GM13976 (cell line): ENCODE results near the gene CDCA4.

Experiments
- DNase-seq: peaks from one replicate; pipeline ENCODE4 v3.0.0; 2012; ENCODE audit warnings: low spot score
- CTCF ChIP-seq: IDR thresholded peaks from 2 replicates; pipeline ENCODE4 v1.5.1; 2012; ENCODE audit warnings: borderline replicate concordance, mild to moderate bottlenecking; ENCODE audit not compliant: insufficient read depth; ENCODE audit errors: extremely low read depth, missing control alignments, control extremely low read depth
- in situ Hi-C: fragments of 300-500 bp; cut with MboI; formaldehyde crosslinking; loops from one replicate; pipeline ENCODE4 v1.12.0; 2022; ENCODE audit warnings: low sequenced_read_pairs, mixed read lengths, inconsistent platforms; ENCODE audit not compliant: unreplicated experiment

CDCA4 gene

DNA sequence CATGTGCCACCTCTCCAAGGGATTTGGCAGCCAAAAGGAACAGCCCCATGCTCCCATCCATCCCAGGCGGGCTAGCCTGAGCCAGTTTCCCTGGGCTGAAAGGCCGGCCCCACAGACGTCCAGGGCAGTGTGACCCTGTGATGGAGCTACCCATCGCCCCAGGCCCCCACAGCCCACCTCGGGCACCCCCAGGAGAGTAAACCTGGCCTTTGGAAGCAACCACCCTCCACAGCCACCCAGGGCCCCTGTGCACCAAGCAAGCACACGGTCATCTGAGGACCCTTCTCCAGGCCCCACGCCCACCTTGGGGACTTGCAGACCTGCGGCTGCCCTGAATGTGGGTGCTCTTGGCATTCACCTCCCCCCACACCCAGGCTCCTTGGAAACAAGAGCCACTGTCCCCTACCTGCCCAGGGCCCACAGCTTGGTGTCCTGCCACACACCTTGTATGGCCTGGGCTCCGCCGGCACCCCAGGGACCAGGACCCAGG lies 51.1 kb downstream of the CDCA4 start:
- TF ChIP-seq CTCF, result no peak
- in situ Hi-C loops, result no loop called here

DNA sequence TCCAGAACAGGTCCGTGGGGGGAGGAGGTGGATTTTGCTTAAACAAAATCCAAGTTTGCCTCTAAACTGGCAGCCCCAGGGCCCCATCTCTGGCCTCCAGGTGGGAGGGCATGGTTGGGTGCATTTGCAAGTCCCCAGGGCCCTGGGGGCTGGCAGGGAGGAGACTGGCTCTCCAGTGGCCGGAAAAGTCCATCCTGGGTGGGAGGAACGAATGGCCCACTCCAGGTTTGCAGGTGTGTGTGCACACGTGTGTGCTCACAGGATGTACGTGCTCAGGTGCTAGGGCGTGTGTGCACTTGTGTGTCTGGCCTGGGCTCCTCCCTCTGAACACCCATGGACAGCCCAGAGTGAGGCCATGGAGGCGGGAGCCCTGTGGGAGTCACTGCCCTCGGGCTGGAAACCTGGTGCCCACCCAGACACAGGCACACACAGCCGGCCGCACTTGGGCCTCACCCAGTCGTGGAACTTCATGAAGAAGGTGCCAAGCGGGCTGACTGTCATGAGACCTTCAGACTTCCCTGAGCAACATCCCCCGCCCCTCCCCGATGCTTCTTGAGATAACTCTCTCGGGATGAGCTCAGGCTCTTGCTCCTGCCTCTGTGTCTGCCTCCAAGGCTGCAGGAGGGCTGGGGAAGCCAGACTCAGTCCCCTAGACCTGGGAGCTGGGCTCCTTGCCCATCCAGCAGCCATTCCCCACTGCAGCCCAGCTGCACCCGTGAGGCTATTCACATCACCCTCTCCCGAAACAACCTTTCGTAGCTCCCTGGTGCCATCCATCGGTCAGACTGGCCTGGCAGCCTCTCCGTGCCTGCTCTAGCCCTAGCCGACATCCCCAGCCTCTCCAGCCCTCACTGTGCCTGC lies 52.1 kb downstream of the CDCA4 start:
- DNase-seq, result no peak
- TF ChIP-seq CTCF, result no peak
- in situ Hi-C loops, result no loop called here

More for the DNA sequence above, 51.1 kb downstream of the CDCA4 start:
- no peak for DNase-seq

- no peak for DNase-seq
- no peak for TF ChIP-seq CTCF
- in situ Hi-C loops, result no loop called here
Observed at GRCh38 chr14:104968153-104968527, 52.7 kb downstream of the CDCA4 start.

GRCh38 chr14:104967386-104968152 lies 53.3 kb downstream of the CDCA4 start:
- no peak for DNase-seq

GRCh38 chr14:104966981-104967385 lies 53.9 kb downstream of the CDCA4 start:
- no peak for DNase-seq
- in situ Hi-C loops, result no loop called here
- TF ChIP-seq CTCF, result no peak

More at GRCh38 chr14:104967386-104968152, 53.3 kb downstream of the CDCA4 start:
- TF ChIP-seq CTCF, result no peak
- in situ Hi-C loops, result no loop called here

- in situ Hi-C loops, result no loop called here
- no peak for TF ChIP-seq CTCF
- no peak for DNase-seq
Observed at GRCh38 chr14:104966261-104966865, 54.5 kb downstream of the CDCA4 start.
